Tibial artery (tissue), 4 donors: Measurements from ENCODE around the gene TIPRL.

ENCODE experiments used
- DNase-seq, 2 donors: peaks; one replicate each; pipeline ENCODE4 v3.0.0-alpha.2; 2019
- H3K27ac ChIP-seq, 2 donors: fragments of 200-600 bp; sonication (generic) in 1 of 2; 1 replicate in 1 of 2; 2 replicates in 1 of 2; pipeline ENCODE4 v1.5.1; 2018 to 2019; ENCODE audit warnings: mild to moderate bottlenecking in 1 of 2
- H3K27me3 ChIP-seq, 2 donors: fragments of 200-600 bp; sonication (generic) in 1 of 2; one replicate each; pipeline versions ENCODE4 v1.5.1 to v1.6.0; 2016 to 2019
- H3K36me3 ChIP-seq, 3 donors: fragments of 200-600 bp; sonication (generic) in 2 of 3; one replicate each; pipeline ENCODE4 v1.5.1; 2016 to 2019; ENCODE audit warnings: mild to moderate bottlenecking in 2 of 3
- H3K4me1 ChIP-seq, 4 donors: fragments of 200-600 bp; sonication (generic) in 2 of 4; 1 replicate in 3 of 4; 2 replicates in 1 of 4; pipeline ENCODE4 v1.5.1; 2016 to 2019
- H3K4me3 ChIP-seq, 2 donors: fragments of 200-600 bp; sonication (generic) in 1 of 2; 1 replicate in 1 of 2; 2 replicates in 1 of 2; pipeline ENCODE4 v1.5.1; 2018 to 2019; ENCODE audit warnings: mild to moderate bottlenecking in 2 of 2
- H3K9me3 ChIP-seq, 3 donors: fragments of 200-600 bp; sonication (generic) in 1 of 3; one replicate each; pipeline ENCODE4 v1.5.1; 2016 to 2019
- CTCF ChIP-seq, 2 experiments: fragments of 200-600 bp in 1 of 2; fragments of 450-650 bp in 1 of 2; IDR thresholded peaks; one replicate each; pipeline ENCODE4 v1.5.1; 2017 to 2019; ENCODE audit warnings: antibody characterized with exemption in 2 of 2, mild to moderate bottlenecking in 1 of 2, moderate library complexity in 1 of 2
- intact Hi-C: fragments of 100-400 bp; cut with DNase I; formaldehyde crosslinking; loops from one replicate; pipeline ENCODE4 v1.15.0; 2023; ENCODE audit warnings: low total_unique reads

Gene TIPRL

GRCh38 chr1:168187177-168187576, 8.4 kb downstream of the TIPRL start:
- Histone ChIP-seq H3K9me3 (no peaks in the 10 kb centered on the region), H3K4me1 (peaks cover 0 to 3% (median 0%) of the 10 kb centered on the region in 4 donors), H3K36me3 (peaks cover 20 to 55% (median 40%) of the 10 kb centered on the region in 3 donors), H3K4me3 (no peak overlapping the region), H3K27me3 (no peaks in the 10 kb centered on the region), H3K27ac (no peak overlapping the region)
- intact Hi-C loops = no loop called here
- no peak for DNase-seq
- TF ChIP-seq CTCF (IDR thresholded peaks at IDR 0.05) = no peak

GRCh38 chr1:168190403-168190802, 11.6 kb downstream of the TIPRL start:
- no peak for DNase-seq
- Histone ChIP-seq H3K36me3 (peaks cover 20 to 72% (median 59%) of the 10 kb centered on the region in 3 donors), H3K4me3 (no peak overlapping the region), H3K27ac (no peak overlapping the region), H3K9me3 (no peaks in the 10 kb centered on the region), H3K27me3 (no peaks in the 10 kb centered on the region), H3K4me1 (no peaks in the 10 kb centered on the region)
- intact Hi-C loops = no loop called here
- TF ChIP-seq CTCF (IDR thresholded peaks at IDR 0.05) = no peak

- Histone ChIP-seq H3K4me1 (no peaks in the 10 kb centered on the region), H3K27me3 (no peaks in the 10 kb centered on the region), H3K9me3 (no peaks in the 10 kb centered on the region), H3K36me3 (peaks cover 55 to 65% (median 58%) of the 10 kb centered on the region in 3 donors), H3K27ac (no peak overlapping the region), H3K4me3 (no peak overlapping the region)
- no peak for TF ChIP-seq CTCF (IDR thresholded peaks at IDR 0.05)
- DNase-seq = no peak
- intact Hi-C loops = no loop called here
Measured at GRCh38 chr1:168195199-168196135, 16.7 kb downstream of the TIPRL start.

- intact Hi-C loops = no loop called here
- TF ChIP-seq CTCF (IDR thresholded peaks at IDR 0.05) = no peak
- Histone ChIP-seq H3K4me3 (no peak overlapping the region), H3K36me3 (peaks cover 44 to 57% (median 47%) of the 10 kb centered on the region in 3 donors), H3K9me3 (no peaks in the 10 kb centered on the region), H3K27ac (no peak overlapping the region), H3K4me1 (no peaks in the 10 kb centered on the region), H3K27me3 (no peaks in the 10 kb centered on the region)
- no peak for DNase-seq
Measured at GRCh38 chr1:168199056-168199455, 20.3 kb downstream of the TIPRL start.

- no peak for TF ChIP-seq CTCF (IDR thresholded peaks at IDR 0.05)
- peaks cover 14 to 33% (median 18%) of the 10 kb centered on the region in 3 donors for H3K36me3 ChIP-seq
- no peaks in the 10 kb centered on the region for H3K27me3 ChIP-seq
Measured at GRCh38 chr1:168202941-168203654, 24.3 kb downstream of the TIPRL start.

More at GRCh38 chr1:168202941-168203654, 24.3 kb downstream of the TIPRL start:
- H3K4me1 ChIP-seq = no peaks in the 10 kb centered on the region
- H3K27ac ChIP-seq = no peak overlapping the region
- intact Hi-C loops = no loop called here
- H3K9me3 ChIP-seq = no peaks in the 10 kb centered on the region
- H3K4me3 ChIP-seq = no peak overlapping the region
- DNase-seq = peak in 1 of 2 donors; percentile 30
